Measurements from ENCODE around the gene HLA-DPB1.
"Not testable (repeated sequence)": the region's sequence is repeated elsewhere in the genome, so short reads cannot be mapped to it uniquely, and the experiment has no call there.

The HLA-DPB1 gene

DNA sequence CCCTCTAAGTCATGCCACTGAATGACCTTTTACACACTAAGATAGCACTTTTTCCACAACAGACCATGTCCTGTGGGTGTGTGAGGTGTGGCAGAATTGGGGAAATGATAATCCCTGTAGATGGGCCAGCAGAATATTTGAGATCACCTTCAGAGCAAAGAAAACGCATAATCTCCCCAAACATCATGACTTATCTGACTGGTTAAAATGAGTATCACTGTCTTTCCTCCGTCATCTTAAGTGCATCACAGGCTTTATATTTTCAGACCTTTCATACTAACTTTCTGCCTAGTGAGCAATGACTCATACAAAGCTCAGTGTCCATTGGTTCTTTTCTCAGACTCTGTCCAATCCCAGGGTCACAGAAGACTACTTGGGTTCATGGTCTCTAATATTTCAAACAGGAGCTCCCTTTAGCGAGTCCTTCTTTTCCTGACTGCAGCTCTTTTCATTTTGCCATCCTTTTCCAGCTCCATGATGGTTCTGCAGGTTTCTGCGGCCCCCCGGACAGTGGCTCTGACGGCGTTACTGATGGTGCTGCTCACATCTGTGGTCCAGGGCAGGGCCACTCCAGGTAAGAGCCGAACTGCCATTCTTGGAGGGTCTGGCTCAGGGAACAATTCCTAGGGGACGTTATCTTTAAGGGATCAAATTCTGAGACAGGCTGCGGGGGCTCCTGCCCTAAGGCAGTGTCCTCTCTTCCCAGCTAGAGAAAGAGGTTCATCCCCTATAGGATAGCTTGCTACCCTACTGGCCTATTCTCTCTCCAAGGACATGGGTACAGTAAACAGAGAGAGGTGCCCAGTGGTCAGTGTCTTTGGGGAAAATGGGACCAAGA lies at the start of gene HLA-DPB1:
Gene HLA-DPB1, plus strand, starts transcription at position 423 of the 838 bp plus-strand sequence. Its CDS starts 52 bp downstream, at position 475.
- DNase-seq = peak; percentile 50

DNA sequence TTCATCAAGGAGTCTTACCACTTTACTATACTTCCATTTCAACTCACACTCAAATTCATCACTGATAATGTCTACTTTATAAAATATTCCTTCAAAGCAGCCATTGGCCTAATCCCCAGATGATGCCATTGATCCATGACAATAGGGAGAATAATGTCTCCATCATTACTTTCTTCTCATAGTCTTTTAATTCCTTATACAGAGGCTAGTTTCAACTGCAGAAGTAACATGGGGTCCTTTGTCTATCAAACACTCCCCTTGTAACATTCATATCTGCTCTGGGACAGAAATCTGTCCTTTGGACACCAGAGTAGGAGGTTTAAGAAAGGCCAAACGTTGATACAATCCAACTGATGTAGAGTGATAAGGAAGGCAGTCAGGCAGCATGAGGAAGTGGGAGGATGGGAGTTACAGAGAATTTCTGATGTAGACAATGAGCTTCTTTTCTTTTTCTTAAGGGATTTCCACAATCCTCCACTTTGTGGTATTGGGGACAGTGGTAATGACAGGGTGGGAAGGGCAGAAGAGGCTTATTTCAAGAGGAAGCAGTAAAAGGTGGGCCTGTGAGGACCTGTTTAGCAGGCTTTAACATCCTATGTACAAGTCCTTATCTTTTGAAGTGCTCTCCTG lies 47.5 kb upstream of the HLA-DPB1 start:
- no peak for DNase-seq

DNA sequence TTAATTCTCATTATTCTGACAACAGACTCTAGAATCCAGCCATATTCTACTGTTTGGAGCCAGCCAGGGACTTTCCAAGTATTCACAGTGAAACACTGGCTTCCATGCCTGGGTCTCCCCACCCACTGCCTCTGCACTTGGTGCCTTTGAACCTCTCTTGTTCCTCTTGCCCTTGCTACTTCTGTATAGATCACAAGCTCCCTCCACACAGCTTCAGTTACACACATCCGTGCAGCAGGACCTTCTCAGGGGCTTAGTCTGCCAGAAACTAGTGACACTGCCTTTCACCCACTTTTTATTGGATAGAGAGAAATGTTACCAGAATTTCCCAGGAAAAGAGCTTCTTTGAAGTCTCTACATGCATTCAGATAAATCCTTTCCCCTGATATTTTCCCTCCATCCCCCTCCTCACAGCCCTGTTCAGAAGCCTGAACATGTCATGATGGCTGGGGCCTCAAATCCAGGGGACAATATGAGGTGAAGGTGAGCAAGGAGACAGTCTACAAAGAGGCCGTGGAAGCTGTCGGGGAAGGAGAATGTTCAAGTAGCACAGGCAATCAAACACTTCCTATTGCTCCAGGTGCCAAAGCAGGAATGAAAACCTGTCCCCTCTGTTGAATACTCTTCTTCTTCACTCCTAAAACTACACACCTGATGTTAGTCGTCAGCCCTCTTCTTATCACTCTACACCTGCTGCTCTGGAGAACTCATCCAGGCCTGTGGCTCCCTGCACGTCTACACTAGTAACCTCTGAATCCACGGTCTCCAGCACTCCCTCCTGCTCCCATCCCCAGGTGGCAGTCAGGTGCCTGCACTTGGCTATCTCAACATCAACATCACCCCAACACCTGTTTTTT lies 46.2 kb upstream of the HLA-DPB1 start:
- DNase-seq = no peak

DNA sequence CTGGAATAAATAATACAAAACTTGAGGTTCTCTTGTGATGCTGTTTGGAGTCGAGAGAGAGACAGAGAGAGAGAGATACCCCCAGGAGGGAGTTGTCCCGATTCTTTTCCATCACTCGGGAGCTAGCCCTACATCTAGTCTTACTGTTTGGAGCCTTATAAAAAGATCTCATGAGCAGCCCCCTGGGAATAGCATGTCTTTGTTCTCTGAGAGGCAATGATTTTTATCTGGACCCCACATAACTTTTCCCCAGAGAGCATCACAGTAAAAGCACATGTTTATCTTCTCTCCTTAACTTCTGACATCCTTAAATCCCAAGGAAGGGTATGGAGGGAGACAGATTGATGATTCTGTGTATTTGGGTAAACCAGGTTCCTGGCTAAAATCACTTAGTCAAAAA lies 45.5 kb upstream of the HLA-DPB1 start:
- DNase-seq = no peak

DNA sequence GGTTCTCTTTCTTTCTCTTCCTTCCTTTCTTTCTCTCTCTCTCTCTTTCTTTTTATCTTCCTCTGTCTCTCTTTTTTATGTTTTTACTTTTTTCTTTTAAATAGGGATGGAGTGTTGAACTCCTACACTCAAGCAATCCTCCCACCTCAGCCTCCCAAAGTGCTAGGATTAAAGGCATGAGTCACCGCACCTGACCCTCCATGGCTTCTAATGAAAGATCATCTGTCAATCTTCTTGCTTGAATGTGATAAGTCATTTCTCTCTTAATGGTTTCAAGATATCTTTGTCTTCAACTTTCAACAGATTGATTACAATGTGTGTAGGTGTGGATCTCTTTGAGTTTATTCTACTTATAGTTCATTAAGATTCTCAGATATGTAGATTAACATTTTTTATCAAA lies 41.2 kb upstream of the HLA-DPB1 start:
- DNase-seq = no peak

DNA sequence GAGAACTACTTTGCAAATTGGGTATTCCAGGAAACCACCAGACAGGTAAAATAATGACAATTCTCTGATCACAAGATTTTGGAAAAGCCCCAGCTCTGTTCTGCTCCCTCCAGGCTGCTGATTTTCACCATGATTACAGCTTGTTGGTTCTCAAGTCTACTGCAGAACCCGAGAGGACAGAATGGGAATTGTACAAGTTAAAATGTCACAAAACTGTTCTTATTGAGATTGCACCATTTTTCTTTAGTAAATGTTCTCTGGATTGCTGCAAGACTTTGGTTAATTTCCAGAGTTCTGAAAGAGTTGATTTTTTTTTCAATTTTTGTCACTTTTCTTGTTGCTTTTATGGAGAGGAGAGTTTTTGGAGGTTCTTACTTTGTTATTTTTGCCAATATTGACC lies 39.3 kb upstream of the HLA-DPB1 start:
- no peak for DNase-seq

DNA sequence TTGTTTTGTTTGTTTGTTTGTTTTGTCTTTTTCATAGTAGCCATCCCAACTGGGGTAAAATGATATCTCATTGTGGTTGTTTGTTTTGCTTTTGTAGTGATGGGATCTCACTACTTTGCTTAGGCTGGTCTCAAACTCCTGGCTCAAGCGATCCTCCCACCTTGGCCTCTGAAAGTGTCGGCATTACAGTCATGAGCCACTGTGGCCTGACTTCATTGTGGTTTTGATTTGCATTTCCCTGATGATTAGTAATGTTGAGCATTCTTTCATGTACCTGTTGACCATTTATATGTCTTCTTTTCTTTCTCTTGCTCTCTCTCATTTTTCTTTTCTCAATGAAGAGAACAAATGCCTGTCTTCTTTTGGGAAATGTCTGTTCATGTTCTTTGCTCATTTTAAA lies 35.6 kb upstream of the HLA-DPB1 start:
- DNase-seq = no peak

DNA sequence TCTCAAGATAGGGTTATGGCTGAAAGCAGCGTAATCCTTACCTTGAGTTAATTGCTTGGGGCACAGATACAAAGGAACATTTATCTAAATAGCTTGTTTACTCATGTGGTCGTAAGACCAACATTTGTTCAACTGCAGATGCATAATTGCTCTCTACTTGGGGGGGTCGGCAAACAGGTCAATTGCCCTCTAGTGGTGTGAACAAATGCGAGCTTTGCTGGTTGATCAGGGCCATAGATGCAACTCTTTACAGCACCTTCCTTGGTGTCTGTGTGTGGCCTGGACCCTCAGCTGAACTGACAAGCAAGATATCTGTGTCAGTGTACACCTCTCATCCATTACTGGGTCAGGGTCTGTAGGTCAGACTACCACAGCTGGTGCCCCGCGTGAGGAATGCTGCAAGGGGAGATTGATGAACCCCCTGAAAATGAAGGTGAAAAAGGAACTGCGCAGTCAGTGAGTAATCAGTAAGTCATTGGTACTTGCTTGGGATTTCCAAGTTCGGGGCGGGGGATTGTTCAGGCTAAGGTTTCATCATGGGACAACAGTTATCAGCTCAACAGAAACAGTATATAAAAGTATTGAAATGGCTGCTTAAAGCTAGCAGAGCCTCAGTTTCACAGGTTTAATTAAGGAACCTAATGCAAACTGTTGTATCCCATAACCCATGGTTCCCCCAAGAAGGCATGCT lies 26.3 kb upstream of the HLA-DPB1 start:
- no peak for DNase-seq

DNA sequence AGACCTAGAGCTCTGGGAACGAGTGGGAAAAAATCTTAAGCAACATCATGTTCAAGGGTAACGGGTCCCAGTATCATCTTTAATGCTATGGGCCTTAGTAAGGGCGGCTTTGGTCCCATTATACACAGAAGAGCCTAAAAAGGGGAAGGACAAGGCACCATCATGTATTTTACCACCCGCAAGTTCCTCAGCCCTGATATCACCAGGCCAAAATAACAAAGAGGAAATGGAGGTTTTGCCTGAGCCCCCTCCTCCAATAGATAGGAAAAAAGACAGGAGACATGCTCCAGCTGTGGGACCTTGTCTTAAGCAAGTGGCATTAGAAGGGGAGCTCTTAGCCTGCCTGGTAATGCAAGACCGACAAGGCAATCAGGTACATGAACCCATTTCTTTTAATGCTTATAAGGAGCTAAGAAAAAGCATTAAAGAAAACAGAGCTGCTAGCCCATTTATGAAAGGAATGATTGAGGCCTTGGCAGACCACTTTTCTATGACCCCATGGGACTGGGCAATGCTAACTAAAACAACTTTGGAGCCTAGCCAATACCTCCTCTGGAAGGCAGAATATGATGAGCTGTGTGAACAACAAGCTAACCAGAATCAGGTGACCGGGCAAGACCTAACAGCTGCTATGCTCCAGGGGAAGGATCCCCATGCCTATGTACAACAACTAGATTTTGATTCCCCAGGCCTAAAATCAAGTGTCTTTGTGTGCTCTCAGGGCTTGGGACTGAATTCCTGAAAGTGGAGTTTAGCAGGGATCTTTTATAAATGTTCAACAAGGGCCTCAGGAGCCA lies 25.6 kb upstream of the HLA-DPB1 start:
- no peak for DNase-seq

DNA sequence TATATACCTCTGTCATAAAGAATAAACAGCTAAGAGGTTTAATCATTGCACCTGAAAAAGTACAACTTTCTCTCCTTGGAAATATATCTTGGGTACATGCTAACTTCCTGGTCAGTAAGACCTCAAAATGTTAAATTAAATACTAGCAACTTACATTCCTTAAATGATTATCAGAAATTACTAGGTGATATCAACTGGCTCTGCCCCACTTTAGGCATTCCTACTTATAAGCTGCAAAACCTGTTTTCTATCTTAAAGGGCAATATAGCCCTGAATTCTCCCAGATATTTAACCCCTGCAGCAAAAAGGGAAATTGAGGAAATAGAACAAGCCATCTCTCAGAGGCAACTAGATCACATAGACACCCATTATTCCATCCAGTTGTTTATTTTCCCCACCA lies 23.2 kb upstream of the HLA-DPB1 start:
- no peak for DNase-seq

DNA sequence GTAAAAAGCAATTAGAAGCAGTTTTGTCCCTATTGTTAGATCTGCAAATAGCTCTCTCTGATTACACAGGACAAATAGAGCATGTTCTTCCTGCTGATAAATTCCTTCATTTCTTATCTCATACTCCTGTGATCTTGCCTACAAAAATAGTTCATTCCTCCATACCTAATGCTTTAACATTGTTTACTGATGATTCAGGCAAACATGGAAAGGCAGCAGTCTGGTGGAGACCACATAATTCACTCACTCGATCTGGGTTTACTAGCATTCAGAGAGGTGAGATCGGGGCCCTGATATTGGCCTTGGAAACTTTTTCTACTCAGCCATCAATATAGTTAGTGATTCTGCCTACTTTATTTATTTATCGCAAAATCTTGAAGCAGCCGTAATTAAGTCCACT lies 22.6 kb upstream of the HLA-DPB1 start:
- no peak for DNase-seq

DNA sequence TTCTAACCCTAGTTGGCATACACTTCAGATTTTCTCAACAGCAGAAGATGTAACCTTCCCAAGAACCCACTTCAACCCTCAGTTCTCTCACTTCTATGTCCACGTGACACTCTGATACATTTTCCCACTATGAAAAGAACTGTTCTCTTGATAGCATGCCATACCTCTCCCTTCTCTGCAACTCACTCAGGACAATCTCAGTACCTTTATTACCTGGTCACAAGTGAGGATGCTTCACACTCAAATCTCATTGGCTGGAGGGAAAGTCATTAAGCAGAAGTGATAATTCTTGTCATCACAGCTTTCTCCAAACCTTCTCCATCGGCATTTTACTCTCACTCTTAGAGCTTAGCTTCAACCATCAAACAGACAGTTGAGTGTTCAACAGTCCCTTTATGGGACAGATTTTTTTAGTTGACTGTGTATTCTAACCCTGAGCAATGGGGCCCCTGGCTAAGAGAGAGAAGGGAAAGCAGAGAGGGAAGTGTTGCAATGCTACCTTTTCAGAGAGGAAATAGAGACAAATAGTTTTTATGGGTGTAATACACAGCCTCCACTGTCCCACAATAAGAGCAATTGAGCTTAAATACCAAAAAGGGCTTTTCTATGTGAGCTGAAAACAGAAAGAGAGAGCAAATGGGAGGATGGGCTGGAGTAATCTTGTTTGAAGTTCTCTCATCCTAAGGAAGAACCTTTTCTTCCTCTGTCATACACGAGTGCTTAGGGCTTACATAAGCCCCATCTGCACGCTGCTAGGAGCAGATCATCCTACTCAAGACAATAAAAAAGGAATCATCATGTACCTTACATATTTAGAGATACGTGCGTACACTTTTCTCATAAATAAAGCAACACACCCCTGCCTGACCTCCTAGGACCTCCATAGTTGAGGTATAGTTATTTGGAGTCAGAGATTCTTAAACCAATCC lies 18.3 kb upstream of the HLA-DPB1 start:
- DNase-seq = no peak

DNA sequence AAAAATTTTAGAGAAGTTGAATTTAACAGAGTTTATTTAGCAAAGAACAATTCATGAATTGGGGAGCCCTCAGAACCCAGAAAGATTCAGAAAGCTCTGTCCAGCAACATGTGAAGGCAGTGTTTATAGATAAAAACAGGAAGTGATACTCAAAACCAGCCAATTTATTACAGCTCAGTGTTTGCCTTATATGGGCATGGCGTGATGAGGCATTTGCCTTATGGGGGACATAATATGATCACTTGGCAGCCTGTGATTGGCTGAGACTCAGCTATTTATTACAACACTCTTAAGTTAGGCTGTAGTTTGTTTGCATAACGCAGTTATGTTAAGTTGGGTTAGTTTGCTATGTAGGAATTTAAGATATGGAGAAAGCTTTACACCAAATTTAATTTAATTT lies 13.8 kb upstream of the HLA-DPB1 start:
- no peak for DNase-seq

DNA sequence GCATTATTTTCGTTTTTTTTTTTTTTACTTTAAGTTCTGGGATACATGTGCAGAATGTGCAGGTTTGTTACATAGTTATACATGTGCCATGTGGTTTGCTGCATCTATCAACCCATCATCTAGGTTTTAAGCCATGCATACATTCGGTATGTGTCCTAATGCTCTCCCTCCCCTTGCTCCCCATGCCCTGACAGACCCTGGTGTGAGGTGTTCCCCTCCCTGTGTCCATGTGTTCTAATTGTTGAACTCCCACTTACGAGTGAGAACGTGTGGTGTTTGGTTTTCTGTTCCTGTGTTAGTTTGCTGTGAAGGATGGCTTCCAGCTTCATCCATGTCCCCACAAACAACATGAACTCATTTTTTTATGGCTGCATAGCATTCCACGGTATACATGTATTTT lies 12.4 kb upstream of the HLA-DPB1 start:
- not testable (repeated sequence) for DNase-seq

DNA sequence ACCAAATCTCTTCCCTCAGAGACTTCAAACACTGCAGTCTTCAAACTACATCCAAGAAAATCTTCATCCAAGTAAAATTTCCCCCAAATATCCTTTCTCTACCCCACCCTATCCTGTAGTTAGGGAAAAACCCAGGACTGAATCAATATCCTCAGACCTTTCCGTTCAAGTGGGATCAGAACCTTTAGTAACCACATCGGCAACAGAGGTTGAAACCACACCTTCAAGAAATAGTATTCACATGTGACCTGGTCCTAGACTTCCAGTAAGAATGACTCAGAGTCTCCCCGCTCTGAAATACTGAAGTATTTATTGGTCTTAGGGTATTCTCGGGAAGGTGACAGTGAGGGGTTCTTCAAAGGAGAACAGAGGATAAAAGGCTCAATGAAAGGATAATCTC lies 11.1 kb upstream of the HLA-DPB1 start:
- DNase-seq = no peak

DNA sequence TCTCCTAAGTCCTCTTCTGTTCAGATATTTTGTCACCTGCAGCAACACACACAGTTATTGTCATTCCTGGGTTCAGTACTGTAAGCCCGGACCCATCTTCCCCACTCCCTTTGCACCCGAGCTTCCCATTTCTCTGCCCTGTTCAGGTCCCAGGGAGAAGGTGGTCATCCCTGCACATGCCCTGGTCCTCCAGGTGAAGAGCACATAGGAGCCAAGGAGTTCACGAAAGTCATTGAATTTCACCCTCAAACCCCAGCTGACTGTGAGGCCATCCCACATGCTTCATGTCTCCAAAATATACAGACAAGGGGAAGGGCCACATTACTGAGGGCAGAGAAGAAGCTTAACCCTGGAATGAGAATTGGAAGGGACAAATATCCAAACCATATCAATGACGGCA lies 10.5 kb upstream of the HLA-DPB1 start:
- DNase-seq = no peak

DNA sequence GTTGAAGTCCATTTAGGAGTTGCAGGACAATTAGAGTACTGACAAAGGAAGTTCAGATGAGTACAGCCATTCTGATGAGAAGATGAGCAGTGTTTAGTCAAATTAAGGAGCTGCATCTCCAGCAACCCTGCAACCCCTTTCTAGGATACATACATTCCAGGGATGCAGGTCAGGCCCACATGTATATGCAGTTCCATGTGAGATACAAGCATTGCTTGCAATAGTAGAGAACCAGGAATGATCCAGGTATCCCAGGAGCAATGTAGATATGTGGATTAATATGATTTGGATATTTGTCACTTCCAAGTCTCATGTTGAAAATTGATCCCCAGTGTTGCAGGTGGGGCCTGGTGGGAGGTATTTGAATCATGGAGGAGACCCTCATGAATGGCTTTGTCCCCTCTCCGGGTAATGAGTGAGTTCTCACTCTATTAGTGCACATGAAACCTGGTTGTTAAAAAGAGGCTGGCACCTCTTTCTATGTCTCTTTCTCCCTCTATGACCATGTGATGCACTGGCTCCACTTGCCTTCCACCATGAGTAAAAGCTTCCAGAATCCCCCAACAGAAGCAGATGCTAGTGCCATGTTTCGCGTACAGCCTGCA lies 8.8 kb upstream of the HLA-DPB1 start:
- DNase-seq = no peak

DNA sequence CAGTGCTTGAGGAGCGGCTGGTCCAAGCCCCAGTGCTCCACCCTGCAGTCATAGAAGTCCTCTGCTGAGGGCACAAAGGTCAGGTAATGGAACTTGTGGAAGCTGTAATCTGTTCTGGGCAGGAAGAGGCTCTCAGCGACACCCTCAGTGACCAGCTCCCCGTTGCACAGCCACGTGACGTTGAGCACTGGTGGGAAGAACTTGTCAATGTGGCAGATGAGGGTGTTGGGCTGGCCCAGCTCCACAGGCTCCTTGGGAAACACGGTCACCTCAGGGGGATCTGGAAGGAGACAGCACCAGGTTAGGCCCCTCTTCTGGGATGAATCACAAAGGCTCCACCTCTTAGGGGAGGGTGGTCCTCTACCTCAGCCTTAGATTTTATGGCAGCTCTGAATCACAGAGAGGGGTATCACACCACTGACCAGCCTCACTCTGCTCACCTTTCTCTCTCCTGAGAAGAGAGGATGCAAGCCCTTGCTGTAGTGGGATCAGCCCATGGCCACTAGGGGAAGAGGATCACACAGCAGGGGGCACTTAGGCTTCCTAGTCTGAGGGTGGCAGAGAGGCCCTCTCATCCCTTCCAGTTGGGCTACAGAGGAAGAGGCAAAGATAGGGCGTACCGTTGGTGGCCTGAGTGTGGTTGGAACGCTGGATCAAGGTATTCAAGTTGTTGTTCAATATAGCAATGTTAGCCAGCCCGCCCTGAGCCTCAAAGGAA lies 6.6 kb upstream of the HLA-DPB1 start:
- no peak for DNase-seq

DNA sequence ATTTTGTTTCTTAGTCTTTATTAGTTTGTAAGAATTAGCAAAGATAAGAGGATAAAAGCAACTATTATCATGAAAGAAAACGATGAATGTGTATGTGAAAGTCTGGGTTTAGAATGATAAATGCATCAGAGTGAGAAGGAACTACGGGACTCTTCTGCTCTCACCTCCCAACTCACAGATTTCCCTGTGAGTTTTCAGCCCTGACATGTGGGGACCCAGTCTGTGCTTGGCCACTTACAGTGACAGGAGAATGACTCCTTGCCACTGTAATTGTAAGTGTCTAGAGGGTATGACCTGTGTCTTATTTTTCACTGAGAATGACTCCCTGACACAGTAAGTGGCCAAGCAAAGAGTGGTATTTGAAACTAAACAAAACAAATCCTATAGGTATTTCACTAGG lies 4.9 kb upstream of the HLA-DPB1 start:
- no peak for DNase-seq

DNA sequence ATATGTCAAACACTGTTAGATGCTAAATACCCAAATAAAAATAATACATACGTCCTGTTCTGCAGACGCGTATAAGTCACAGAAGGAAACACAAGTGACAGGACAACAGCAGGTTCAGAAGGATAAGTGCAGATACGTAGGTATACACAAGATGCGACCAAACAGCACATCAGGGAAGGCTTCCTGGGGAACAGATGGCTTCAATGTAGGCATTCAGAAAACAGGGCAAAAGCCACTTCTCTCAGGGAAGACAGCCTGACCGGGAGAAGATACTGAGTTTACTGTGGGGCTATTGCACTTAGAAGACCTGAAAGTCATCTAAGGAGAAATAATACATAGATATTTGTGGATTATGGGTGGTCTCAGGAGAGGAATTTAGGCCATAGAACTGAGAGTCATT lies 4.2 kb upstream of the HLA-DPB1 start:
- no peak for DNase-seq

All from DMS 273 treated with DMSO at 0.1 percent for 48 hours (cell line).